HepG2 (cell line): ENCODE data around the gene TMEM258. TPM values are rescaled to one million over a fixed set of nuclear protein-coding genes. Genes with fewer than 3 reads are reported as not detected.

Experiments used
- ATF3 ChIP-seq: sonication (generic); formaldehyde crosslinking; IDR thresholded peaks from 2 replicates; pipeline ENCODE4 v1.4.0; 2020; ENCODE audit warnings: missing genetic modification reagents
- KMT2A ChIP-seq: sonication (generic); formaldehyde crosslinking; IDR thresholded peaks from 2 replicates; pipeline ENCODE4 v1.4.0; 2020; ENCODE audit warnings: missing genetic modification reagents
- SMC3 ChIP-seq: IDR thresholded peaks from 2 replicates; pipeline ENCODE4 v1.6.1; 2011; ENCODE audit warnings: low read length, improper control_type of control experiment
- SP5 ChIP-seq: IDR thresholded peaks from 2 replicates; pipeline ENCODE4 v1.6.1; 2016; ENCODE audit warnings: low read depth, borderline replicate concordance
- TFDP1 ChIP-seq: IDR thresholded peaks from 2 replicates; pipeline ENCODE4 v1.6.1; 2016; ENCODE audit warnings: missing compliant biosample characterization, missing genetic modification reagents, borderline replicate concordance
- TOE1 ChIP-seq: sonication (generic); formaldehyde crosslinking; IDR thresholded peaks from 2 replicates; pipeline ENCODE4 v1.4.0; 2020; ENCODE audit warnings: mild to moderate bottlenecking, missing genetic modification reagents
- ZFP1 ChIP-seq: IDR thresholded peaks from 2 replicates; pipeline ENCODE4 v1.6.1; 2016
- ZNF318 ChIP-seq: sonication (generic); formaldehyde crosslinking; IDR thresholded peaks from 2 replicates; pipeline ENCODE4 v1.4.0; 2020; ENCODE audit warnings: mild to moderate bottlenecking, missing genetic modification reagents
- ZNF326 ChIP-seq: sonication (generic); formaldehyde crosslinking; IDR thresholded peaks from 2 replicates; pipeline ENCODE4 v1.4.0; 2020; ENCODE audit warnings: missing genetic modification reagents, borderline replicate concordance
- ZNF383 ChIP-seq: sonication (generic); formaldehyde crosslinking; IDR thresholded peaks from 2 replicates; pipeline ENCODE4 v1.4.0; 2020; ENCODE audit warnings: missing genetic modification reagents, mild to moderate bottlenecking, borderline replicate concordance
- ZNF44 ChIP-seq: sonication (generic); formaldehyde crosslinking; IDR thresholded peaks from 2 replicates; pipeline ENCODE4 v1.5.1; 2020; ENCODE audit warnings: mild to moderate bottlenecking, missing genetic modification reagents
- ZNF512 ChIP-seq: sonication (generic); formaldehyde crosslinking; IDR thresholded peaks from 2 replicates; pipeline ENCODE4 v1.4.0; 2020; ENCODE audit warnings: mild to moderate bottlenecking, missing genetic modification reagents
- ZNF513 ChIP-seq: sonication (generic); formaldehyde crosslinking; conservative IDR thresholded peaks from 2 replicates; pipeline ENCODE4 v1.5.0; 2020; ENCODE audit warnings: missing genetic modification reagents
- ZNF691 ChIP-seq: sonication (generic); formaldehyde crosslinking; IDR thresholded peaks from 2 replicates; pipeline ENCODE4 v1.4.0; 2020; ENCODE audit warnings: missing genetic modification reagents, low read depth, mild to moderate bottlenecking, borderline replicate concordance
- ZNF781 ChIP-seq: sonication (generic); formaldehyde crosslinking; IDR thresholded peaks from 2 replicates; pipeline ENCODE4 v1.5.1; 2020; ENCODE audit warnings: borderline replicate concordance, mild to moderate bottlenecking, missing genetic modification reagents; ENCODE audit errors: not compliant biosample characterization
- polyA plus RNA-seq, 8 experiments: library from polyadenylated mRNA; depleted of rRNA in 3 of 8; stranded (reverse) in 7 of 8; unstranded in 1 of 8; fragments of >200 nt; fragmentation: Illumina TruSeq in 4 of 8; extraction: Trizol in 4 of 8; gene quantifications; 2 replicates each; pipeline versions ENCODE4 v1.2.1 to v1.2.3, GENCODE V29; 2011 to 2016; ENCODE audit warnings: low read depth in 4 of 8, missing spikeins in 1 of 8, mixed read lengths in 1 of 8; ENCODE audit not compliant: insufficient read depth in 1 of 8
- total RNA-seq, 5 experiments: library from RNA; depleted of rRNA; stranded (reverse); fragments of >200 nt; fragmentation: Illumina TruSeq; extraction: Trizol; gene quantifications; 2 replicates each; pipeline ENCODE4 v1.2.3, GENCODE V29; 2016; ENCODE audit warnings: low read depth in 1 of 5

The TMEM258 gene
- total and polyA plus RNA-seq, 2 of the 13 experiments (the other 11 are each of a cell fraction or from before 2014, with no cell fraction given) = 175 to 424 TPM

- TF ChIP-seq ZNF513 (CRISPR knock-in tag) (no peak), TOE1 (no peak; the same call in 1 of the 2 replicates), ZNF318 (CRISPR knock-in tag) (peak; percentile 87; the same call in 1 of the 2 replicates), ZNF691 (CRISPR knock-in tag) (peak; percentile 74), ZNF383 (CRISPR knock-in tag) (peak; percentile 74; the same call in 1 of the 2 replicates), ATF3 (no peak), ZNF781 (CRISPR knock-in tag) (no peak), ZNF326 (no peak), SMC3 (no peak), ZNF44 (CRISPR knock-in tag) (no peak), TFDP1 (peak; percentile 92), SP5 (CRISPR knock-in tag) (peak; percentile 15; the same call in 1 of the 2 replicates), ZFP1 (CRISPR knock-in tag) (no peak), ZNF512 (no peak), KMT2A (CRISPR knock-in tag) (peak; percentile 92)
Observed at GRCh38 chr11:61816736-61817455, 24.5 kb upstream of the TMEM258 start, which contains the start of gene FADS1 (continued).
